ENCODE data around the gene CNN1.
A peak's percentile ranks its signal among the peaks of the same experiment; 100 is the strongest.
"Not testable (repeated sequence)": the region's sequence is repeated elsewhere in the genome, so short reads cannot be mapped to it uniquely, and the experiment has no call there.

Gene CNN1

GRCh38 chr19:11534948-11535347 lies 3.7 kb upstream of the CNN1 start:
- DNase-seq: no peak

DNA sequence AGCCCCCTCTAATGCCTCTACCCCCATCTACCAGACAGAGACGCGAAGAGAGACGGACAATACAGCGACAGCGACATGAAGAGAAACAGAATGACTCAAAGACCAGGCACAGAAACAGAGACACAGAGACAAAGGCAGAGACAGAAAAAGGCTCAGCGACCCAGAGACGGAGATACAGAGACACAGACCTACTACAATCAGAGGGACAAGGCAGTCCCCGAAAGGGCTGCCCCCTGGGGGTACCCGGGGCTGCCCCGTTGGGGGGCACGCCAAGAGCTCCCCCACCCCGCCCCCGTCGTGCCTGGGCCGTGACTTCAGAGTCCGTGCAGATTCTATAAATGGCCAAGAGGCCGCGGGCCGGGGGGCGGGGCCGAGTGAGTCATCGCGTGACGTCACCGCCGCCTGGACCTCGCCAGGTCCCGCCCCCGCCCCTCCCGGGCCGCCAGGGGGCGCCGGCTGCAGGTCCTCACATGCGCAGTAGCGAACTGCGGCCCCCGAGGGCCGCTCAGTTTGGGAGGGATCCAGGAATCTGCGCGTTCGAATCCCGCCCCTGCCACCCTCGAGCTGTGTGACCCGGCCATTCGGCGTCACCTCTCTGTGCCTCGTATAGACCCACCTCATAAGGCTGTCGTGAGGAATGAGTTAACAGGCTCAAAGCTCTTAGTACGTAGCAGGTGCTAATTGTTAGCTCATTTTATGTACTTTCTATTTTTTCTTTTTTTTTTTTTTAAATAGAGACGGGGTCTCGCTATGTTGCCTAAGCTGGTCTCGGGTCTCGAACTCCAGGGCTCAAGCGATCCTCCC lies 2.7 kb upstream of the CNN1 start:
- peak; percentile 33 for DNase-seq

- no peak for DNase-seq
These were observed 1.1 kb downstream of the CNN1 start for GRCh38 chr19:11539495-11540365.

GRCh38 chr19:11540645-11541044 lies 2.0 kb downstream of the CNN1 start:
- no peak for DNase-seq

GRCh38 chr19:11541238-11541637 lies 2.6 kb downstream of the CNN1 start:
- DNase-seq: no peak

GRCh38 chr19:11547929-11548700 lies 9.5 kb downstream of the CNN1 start:
- no peak for DNase-seq

DNA sequence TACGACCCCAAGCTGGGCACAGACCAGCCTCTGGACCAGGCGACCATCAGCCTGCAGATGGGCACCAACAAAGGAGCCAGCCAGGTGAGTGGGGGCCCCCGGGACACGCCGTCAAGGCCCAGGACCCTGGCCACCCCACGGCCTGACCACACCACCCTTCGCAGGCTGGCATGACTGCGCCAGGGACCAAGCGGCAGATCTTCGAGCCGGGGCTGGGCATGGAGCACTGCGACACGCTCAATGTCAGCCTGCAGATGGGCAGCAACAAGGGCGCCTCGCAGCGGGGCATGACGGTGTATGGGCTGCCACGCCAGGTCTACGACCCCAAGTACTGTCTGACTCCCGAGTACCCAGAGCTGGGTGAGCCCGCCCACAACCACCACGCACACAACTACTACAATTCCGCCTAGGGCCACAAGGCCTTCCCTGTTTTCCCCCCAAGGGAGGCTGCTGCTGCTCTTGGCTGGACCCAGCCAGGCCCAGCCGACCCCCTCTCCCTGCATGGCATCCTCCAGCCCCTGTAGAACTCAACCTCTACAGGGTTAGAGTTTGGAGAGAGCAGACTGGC lies 10.8 kb downstream of the CNN1 start:
- no peak for DNase-seq

DNA sequence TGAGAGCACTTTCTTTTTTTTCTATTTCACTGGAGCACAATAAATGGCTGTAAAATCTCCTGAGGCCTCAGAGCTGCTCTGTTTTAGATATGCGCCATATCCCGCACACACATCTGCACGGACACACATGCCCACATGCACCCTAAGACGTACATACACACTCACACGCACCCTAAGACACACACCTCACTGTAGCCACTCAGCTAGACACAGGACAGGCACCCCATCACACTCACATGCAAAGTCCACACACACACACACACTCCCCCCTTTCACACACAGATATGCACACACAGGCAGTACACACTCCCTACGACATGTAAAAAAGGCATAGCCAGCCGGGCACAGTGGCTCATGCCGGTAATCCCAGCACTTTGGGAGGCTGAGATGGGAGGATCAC lies 11.6 kb downstream of the CNN1 start:
- no peak for DNase-seq

DNA sequence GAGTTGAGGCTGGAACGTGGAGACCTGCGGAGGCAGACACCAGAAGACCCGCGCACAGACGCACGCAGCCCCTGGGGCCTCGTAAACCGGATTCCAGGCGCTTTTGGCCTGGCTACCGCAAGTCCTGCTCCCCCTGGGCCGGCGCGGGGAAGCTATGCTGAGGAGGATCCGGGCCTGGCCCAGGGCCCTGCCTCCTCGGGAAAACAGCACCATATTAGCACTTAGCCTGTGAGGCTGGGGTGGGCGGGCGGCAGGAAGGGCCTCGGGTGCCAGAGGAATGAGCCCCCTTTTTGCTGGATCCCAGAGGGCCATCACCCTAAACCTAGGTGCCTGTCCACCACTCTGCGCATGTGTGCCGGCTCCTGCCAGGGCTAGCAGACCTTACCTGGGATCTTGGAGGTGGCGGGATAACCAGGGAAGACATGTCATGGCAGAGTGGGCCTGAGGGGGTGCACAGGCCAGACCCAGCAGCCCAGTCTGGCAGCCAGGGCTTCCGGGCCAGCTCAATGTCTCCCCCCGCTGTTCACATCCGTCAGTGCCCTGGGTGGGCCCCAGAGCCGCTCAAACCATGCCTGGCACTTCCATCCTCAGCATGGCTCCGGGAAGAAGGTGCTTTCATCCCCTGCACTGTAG lies 13.1 kb downstream of the CNN1 start:
- DNase-seq: no peak

DNA sequence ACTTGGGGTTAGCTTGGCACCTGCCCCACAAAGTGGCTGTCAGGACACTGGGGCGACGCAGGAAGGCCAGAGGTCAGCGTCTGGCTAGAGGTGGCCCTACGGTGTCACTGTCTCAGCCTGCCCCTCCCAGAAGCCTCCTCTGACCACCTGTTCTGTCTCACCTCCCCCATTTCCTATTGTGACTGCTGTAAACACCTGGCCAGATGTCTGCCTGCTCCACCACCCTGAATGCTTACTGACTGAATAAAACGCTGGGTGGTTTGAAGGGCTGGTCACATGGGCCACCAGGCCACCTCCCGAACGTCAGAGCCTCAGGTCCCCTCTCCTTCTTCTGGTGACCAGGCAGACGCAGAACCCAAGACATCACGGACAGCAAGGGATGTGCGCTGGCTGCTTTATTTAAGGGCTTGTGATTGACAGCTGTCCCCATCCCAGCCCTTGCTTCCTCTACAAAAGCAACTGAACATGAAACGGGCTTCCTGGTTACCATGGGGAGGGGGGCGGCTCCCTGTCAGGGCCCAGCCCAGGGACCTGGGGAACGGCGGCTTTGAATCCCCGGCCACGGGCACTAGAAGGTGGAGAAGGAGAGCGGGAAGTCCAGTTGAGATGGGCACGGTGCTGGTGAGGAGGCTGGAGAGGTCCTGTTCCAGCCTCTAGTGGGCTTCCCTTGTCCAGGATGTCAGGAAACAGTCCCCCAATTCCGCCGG lies 14.2 kb downstream of the CNN1 start:
- no peak for DNase-seq

DNA sequence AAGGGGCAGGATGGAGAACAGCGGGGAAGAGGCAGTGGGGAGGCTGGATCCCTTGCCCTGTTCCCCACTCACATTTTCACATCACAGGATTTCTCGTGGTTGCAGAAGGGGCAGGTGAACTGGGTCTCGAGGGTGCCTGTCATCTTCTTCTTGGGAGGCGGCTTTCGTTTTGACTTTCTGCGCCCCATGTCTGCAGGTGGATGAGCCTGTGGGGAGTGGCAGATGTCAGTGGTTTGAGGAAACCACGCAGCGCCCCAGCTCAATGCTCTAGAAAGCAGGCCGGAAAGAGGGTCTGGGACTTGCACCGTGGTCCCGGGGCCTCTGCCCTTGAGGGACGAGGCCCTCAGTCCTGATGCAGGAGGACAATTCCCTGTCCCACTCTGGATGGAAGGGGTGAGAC lies 15.5 kb downstream of the CNN1 start:
- no peak for DNase-seq

- no peak for DNase-seq
These were observed 16.6 kb downstream of the CNN1 start for GRCh38 chr19:11555246-11555645.

DNA sequence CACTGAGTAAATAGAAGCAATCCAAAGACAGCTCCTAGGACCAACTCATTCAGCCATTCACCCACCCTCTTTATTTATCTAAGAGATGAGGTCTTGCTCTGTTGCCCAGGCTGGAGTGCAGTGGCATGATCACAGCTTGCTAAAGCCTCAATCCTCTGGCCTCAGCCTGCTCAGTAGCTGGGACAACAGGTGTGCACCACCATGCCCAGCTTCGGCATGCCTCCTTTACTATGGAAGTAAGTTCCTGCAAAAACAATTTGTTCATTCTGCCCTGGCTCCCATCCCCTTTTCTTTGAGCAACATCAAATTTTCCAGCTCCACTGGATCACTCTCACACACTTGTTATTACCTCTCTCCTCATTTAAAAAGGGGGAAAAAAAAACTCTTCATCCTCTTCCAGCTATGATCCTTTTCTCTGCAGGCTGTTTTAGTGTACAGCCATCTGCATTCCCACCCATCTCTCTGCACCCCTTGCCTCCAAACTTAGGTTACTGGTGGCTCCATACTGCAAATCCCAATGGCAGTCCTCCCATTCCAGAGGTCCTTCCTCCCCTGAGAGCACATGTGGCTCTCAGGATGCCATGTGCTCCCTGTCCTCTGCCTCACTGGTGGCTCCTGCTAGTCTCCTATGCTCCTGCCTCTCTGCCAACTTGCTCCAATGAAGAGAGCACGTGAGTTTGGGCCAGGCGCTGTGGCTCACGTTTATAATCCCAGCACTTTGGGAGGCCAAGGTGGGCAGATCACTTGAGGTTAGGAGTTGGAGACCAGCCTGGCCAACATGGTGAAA lies 18.2 kb downstream of the CNN1 start:
- no peak for DNase-seq

DNA sequence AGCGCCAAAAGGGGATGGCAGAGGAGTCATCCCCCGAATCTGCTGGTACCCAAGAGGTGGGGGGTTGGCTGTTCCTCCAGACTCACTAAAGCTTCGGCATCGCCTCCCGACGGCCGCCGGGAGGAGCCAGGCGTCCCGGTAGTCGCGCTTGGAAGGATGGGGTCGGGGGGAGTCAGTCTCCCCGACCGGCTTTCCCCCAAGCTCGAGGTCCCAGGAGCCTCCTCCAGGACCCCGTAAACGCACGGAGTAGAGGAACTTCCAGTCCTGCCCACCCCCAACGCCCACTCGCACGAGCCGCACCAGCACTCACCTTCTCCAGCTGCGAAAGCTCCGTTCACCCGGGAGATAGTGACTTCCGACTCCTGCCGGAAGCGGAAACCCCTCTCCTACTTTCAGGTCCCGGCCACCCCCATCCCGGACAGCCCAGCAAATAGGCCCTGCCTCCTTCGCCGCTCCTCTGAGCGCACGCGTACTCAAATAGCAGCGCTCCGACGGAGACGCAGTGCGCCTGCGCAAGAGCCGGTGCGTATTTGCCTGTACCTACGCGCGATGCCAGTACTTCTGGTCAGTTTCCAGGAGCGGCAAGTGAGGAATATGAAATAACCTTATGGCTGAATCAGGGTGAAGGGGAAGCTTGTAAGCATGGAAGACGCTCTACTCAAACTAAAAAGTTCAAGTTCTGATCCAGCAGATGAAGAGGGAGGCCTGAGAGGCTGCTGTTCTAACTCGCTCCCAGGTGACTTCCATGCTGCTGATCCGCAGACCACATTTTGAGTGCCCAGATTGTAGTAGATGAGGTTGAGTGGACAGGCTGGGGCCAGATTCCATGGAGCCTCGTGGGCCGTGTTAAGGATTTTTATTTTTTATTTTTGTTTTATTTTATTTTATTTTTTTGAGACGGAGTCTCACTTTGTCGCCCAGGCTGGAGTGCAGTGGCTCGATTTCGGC lies 20.5 kb downstream of the CNN1 start, which contains the start of gene ELOF1:
Gene ELOF1, minus strand, starts transcription at position 350 of the 948 bp plus-strand sequence. CDS start 4,883 bp downstream, outside the sequence.
- peak; percentile 95 for DNase-seq

DNA sequence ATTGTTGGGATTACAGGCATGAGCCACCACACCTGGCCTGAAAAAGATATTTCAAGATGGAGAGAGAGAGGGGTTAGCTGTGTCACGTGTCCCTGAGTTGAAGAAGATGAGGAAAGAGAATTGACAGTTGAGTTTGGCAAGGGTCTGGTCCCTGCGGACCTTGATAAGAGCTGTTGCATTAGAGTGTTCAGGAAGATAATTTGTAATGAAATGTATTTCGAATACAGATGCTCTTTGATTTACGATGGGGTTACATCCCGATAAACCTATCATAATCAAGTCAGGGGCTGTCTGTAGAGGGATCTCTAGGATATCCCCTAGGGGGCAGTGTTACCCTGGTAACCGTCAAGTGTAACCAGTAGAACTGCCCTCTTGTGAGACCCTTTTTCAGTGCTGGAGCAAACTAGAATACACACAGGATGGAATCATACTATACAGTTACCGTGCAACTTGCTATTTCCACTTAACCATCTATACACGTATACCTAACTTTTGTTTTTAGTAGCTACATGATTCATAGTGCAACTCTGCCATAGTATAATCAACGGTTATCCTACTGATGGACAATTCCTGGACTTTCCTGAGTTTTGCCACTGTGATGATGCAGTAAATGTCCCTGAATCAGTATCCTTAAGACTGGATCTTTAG lies 21.9 kb downstream of the CNN1 start:
- peak; percentile 46 for DNase-seq

DNA sequence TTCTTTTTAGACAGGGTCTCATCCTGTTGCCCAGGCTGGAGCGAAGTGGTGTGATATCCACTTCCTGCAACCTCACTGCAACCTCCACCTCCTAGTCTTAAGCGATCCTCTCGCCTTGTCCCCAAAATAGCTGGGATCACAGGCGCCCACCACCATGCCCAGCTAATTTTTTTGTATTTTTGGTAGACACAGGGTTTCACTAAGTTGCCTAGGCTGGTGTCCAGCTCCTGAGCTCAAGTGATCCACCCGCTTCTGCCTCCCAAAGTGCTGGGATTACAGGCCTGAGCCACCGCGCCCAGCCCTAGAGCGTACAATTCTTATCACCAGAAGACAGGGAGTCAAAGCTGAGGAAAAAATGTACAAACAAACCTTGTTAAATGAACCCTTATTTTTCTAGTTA lies 24.9 kb downstream of the CNN1 start:
- DNase-seq: no peak

GRCh38 chr19:11564082-11564807 lies 25.6 kb downstream of the CNN1 start:
- not testable (repeated sequence) for DNase-seq

- DNase-seq: not testable (repeated sequence)
These were observed 27.0 kb downstream of the CNN1 start for GRCh38 chr19:11565649-11565980.

Measured in DMS 273 treated with DMSO at 0.1 percent for 48 hours (cell line).